ENCODE results near the gene FAM118B. TPM values are rescaled to one million over a fixed set of nuclear protein-coding genes. Genes with fewer than 3 reads are reported as not detected.
"Not testable (repeated sequence)": the region's sequence is repeated elsewhere in the genome, so short reads cannot be mapped to it uniquely, and the experiment has no call there.

FAM118B gene
- total RNA-seq, 1 donor from 2014 or later, result 20.7 TPM

DNA sequence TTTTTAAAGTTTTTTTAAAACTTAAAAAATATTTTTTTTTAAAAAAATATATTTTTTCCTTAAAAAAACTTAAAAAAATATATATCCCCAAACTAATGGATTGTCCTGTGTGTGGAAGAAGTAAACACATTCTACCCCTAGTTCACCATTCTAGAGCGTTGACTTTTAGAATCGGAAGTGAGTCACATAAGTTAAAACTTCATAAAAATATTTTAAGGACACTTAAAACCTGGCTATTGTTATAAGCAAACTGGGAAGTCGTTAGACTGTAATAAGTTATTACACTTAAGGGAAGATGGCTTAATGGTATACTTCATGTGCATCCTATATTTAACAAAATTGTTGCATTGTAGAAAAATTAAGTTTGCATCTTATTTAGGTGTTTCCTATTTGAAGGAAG is 21.1 kb downstream of the FAM118B start:
- H3K4me1 Mint-ChIP-seq, result peaks cover 16% of the 10 kb centered on the region
- no peak for DNase-seq (ENCODE audit: low spot score in 2 of 2, unreplicated experiment in 2 of 2)
- H3K27ac Mint-ChIP-seq, result no peak overlapping the region
- TF ChIP-seq, protein P1, sequence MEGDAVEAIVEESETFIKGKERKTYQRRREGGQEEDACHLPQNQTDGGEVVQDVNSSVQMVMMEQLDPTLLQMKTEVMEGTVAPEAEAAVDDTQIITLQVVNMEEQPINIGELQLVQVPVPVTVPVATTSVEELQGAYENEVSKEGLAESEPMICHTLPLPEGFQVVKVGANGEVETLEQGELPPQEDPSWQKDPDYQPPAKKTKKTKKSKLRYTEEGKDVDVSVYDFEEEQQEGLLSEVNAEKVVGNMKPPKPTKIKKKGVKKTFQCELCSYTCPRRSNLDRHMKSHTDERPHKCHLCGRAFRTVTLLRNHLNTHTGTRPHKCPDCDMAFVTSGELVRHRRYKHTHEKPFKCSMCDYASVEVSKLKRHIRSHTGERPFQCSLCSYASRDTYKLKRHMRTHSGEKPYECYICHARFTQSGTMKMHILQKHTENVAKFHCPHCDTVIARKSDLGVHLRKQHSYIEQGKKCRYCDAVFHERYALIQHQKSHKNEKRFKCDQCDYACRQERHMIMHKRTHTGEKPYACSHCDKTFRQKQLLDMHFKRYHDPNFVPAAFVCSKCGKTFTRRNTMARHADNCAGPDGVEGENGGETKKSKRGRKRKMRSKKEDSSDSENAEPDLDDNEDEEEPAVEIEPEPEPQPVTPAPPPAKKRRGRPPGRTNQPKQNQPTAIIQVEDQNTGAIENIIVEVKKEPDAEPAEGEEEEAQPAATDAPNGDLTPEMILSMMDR (IDR thresholded peaks at IDR 0.05; ENCODE audit: unreplicated experiment), result no peak
- H3K27me3 Mint-ChIP-seq (ENCODE audit: low read depth), result no peaks in the 10 kb centered on the region
- no peak overlapping the region for H3K4me3 Mint-ChIP-seq
- H3K9me3 Mint-ChIP-seq, result peaks cover 5% of the 10 kb centered on the region
- H3K36me3 Mint-ChIP-seq, result peaks cover 11% of the 10 kb centered on the region

GRCh38 chr11:126233391-126233790 is 21.8 kb downstream of the FAM118B start:
- Mint-ChIP-seq H3K4me1 (peaks cover 16% of the 10 kb centered on the region), H3K4me3 (no peak overlapping the region), H3K27ac (no peak overlapping the region), H3K27me3 (ENCODE audit: low read depth) (no peaks in the 10 kb centered on the region), H3K9me3 (peaks cover 5% of the 10 kb centered on the region), H3K36me3 (peaks cover 13% of the 10 kb centered on the region)
- TF ChIP-seq, protein P1 (IDR thresholded peaks at IDR 0.05; ENCODE audit: unreplicated experiment), result no peak
- no peak for DNase-seq (ENCODE audit: low spot score in 2 of 2, unreplicated experiment in 2 of 2)

GRCh38 chr11:126246636-126247035 is 35.1 kb downstream of the FAM118B start:
- TF ChIP-seq, protein P1 (IDR thresholded peaks at IDR 0.05; ENCODE audit: unreplicated experiment), result no peak
- Mint-ChIP-seq H3K27ac (no peak overlapping the region), H3K27me3 (ENCODE audit: low read depth) (no peaks in the 10 kb centered on the region), H3K9me3 (no peaks in the 10 kb centered on the region), H3K4me1 (no peaks in the 10 kb centered on the region), H3K36me3 (peaks cover 33% of the 10 kb centered on the region), H3K4me3 (no peak overlapping the region)
- DNase-seq (ENCODE audit: low spot score in 2 of 2, unreplicated experiment in 2 of 2), result no peak

DNA sequence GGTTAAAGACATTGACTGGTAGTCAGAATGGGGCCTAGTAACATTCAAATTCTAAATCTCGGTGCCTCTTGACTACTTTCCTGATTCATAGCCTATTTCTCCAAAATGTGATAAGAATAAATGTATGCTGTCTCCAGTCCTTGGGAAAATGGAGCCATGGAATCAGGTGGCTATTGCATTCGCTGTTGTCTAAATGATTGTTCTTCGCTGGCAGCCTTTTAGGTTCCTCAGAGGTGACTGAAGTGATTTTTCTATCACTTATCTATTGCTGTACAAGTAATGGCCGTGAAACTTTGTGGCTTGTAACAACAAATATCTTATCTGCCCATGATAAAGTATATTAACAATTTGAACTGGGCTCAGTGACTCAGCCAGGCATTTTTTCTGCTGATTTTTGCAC is 41.7 kb downstream of the FAM118B start:
- Mint-ChIP-seq H3K27me3 (ENCODE audit: low read depth) (no peaks in the 10 kb centered on the region), H3K9me3 (no peaks in the 10 kb centered on the region), H3K4me3 (no peak overlapping the region), H3K27ac (no peak overlapping the region), H3K36me3 (peaks cover 39% of the 10 kb centered on the region), H3K4me1 (no peaks in the 10 kb centered on the region)
- TF ChIP-seq, protein P1 (IDR thresholded peaks at IDR 0.05; ENCODE audit: unreplicated experiment), result no peak
- no peak for DNase-seq (ENCODE audit: low spot score in 2 of 2, unreplicated experiment in 2 of 2)

DNA sequence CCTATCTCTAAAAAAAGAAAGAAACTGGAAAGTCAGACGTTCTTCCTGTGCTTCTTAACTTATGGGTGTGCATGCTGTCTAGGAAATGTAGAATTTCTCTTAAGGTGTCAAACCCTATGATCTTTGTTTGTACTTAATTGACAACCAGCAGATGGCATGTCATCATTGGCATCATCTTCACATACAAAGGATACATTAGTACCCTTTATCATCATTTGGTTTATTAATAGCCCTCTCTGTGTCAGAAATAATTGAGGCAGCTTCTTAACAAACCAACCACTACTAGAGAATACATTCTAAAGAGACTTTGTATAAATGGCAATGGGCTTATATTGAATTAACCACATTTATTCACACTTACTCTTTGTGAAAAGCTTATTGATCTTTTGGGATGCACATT is 43.2 kb downstream of the FAM118B start:
- Mint-ChIP-seq H3K36me3 (peaks cover 39% of the 10 kb centered on the region), H3K4me3 (no peak overlapping the region), H3K9me3 (no peaks in the 10 kb centered on the region), H3K27ac (no peak overlapping the region), H3K4me1 (no peaks in the 10 kb centered on the region), H3K27me3 (ENCODE audit: low read depth) (no peaks in the 10 kb centered on the region)
- TF ChIP-seq, protein P1 (IDR thresholded peaks at IDR 0.05; ENCODE audit: unreplicated experiment), result no peak
- DNase-seq (ENCODE audit: low spot score in 2 of 2, unreplicated experiment in 2 of 2), result no peak

- not testable (repeated sequence) for H3K27me3 Mint-ChIP-seq (ENCODE audit: low read depth); H3K4me1 Mint-ChIP-seq; H3K27ac Mint-ChIP-seq; DNase-seq (ENCODE audit: low spot score in 2 of 2, unreplicated experiment in 2 of 2); H3K4me3 Mint-ChIP-seq; H3K9me3 Mint-ChIP-seq
- peaks cover 36% of the 10 kb centered on the region for H3K36me3 Mint-ChIP-seq
These were observed 43.9 kb downstream of the FAM118B start for GRCh38 chr11:126255507-126255906.

All from mesothelial cell of epicardium (in vitro differentiated cells).